Measurements from ENCODE around the gene FAU. TPM values are rescaled to one million over a fixed set of nuclear protein-coding genes. Genes with fewer than 3 reads are reported as not detected.

The FAU gene
- total and polyA plus RNA-seq, 2 of the 13 experiments (the other 11 are each of a cell fraction or from before 2014, with no cell fraction given) = 374 to 869 TPM

GRCh38 chr11:65095974-65096806, 25.7 kb downstream of the FAU start, which contains the start of gene VPS51 (continued):
- no peak for TF ChIP-seq ZNF646 (CRISPR knock-in tag; IDR thresholded peaks at IDR 0.05)
- peak; percentile 38; the same call in 1 of the 2 replicates for TF ChIP-seq NFYC (CRISPR knock-in tag; IDR thresholded peaks at IDR 0.05)
- peak; percentile 54; the same call in 1 of the 2 replicates for TF ChIP-seq ZNF547 (CRISPR knock-in tag; IDR thresholded peaks at IDR 0.05)
- TF ChIP-seq NR1H2 (CRISPR knock-in tag; IDR thresholded peaks at IDR 0.05; ENCODE audit: borderline replicate concordance, low read depth) = no peak
- peak; percentile 51; the same call in 1 of the 2 replicates for TF ChIP-seq ZNF160 (CRISPR knock-in tag; IDR thresholded peaks at IDR 0.05)
- peak; percentile 87; the same call in 1 of the 2 replicates for TF ChIP-seq ZNF33A (CRISPR knock-in tag; IDR thresholded peaks at IDR 0.05; ENCODE audit: borderline replicate concordance)
- peak; percentile 64; the same call in 1 of the 2 replicates for TF ChIP-seq ZSCAN5A (CRISPR knock-in tag; IDR thresholded peaks at IDR 0.05; ENCODE audit: borderline replicate concordance)
- TF ChIP-seq ZUFSP (CRISPR knock-in tag; IDR thresholded peaks at IDR 0.05; ENCODE audit: borderline replicate concordance) = no peak
- TF ChIP-seq POLR2AphosphoS2 (IDR thresholded peaks at IDR 0.05; ENCODE audit: low read depth, low read length) = peak; percentile 66; the same call in 1 of the 2 replicates
- TF ChIP-seq ZC3H13 (CRISPR knock-in tag; IDR thresholded peaks at IDR 0.05) = no peak
- TF ChIP-seq, protein P1, sequence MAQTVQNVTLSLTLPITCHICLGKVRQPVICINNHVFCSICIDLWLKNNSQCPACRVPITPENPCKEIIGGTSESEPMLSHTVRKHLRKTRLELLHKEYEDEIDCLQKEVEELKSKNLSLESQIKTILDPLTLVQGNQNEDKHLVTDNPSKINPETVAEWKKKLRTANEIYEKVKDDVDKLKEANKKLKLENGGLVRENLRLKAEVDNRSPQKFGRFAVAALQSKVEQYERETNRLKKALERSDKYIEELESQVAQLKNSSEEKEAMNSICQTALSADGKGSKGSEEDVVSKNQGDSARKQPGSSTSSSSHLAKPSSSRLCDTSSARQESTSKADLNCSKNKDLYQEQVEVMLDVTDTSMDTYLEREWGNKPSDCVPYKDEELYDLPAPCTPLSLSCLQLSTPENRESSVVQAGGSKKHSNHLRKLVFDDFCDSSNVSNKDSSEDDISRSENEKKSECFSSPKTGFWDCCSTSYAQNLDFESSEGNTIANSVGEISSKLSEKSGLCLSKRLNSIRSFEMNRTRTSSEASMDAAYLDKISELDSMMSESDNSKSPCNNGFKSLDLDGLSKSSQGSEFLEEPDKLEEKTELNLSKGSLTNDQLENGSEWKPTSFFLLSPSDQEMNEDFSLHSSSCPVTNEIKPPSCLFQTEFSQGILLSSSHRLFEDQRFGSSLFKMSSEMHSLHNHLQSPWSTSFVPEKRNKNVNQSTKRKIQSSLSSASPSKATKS (CRISPR knock-in tag; IDR thresholded peaks at IDR 0.05) = peak; percentile 92; the same call in 1 of the 2 replicates
- no peak for TF ChIP-seq ZFAT (CRISPR knock-in tag; conservative IDR thresholded peaks at IDR 0.05)
- peak; percentile 89 for TF ChIP-seq KDM4B (CRISPR knock-in tag; IDR thresholded peaks at IDR 0.05)
- peak; percentile 55; the same call in 1 of the 2 replicates for TF ChIP-seq MYPOP (CRISPR knock-in tag; IDR thresholded peaks at IDR 0.05)

Measured in HepG2 (cell line).